ENCODE data around the gene KDM4B.

The KDM4B gene

GRCh38 chr19:4969772-4970531, 1.0 kb downstream of the KDM4B start:
- TF ChIP-seq CTCF (conservative IDR thresholded peaks at IDR 0.05) (no peak), ZFX (IDR thresholded peaks at IDR 0.05) (no peak)
- peak overlapping the region; percentile 87 for H3K27ac ChIP-seq

- TF ChIP-seq CTCF (conservative IDR thresholded peaks at IDR 0.05) (no peak), ZFX (IDR thresholded peaks at IDR 0.05) (no peak)
- H3K27ac ChIP-seq: peak overlapping the region; percentile 87
These were observed 1.9 kb downstream of the KDM4B start for GRCh38 chr19:4970558-4971423.

- peak overlapping the region; percentile 87 for H3K27ac ChIP-seq
- TF ChIP-seq ZFX (IDR thresholded peaks at IDR 0.05) (no peak), CTCF (conservative IDR thresholded peaks at IDR 0.05) (no peak)
These were observed 2.5 kb downstream of the KDM4B start for GRCh38 chr19:4971424-4971793.

- H3K27ac ChIP-seq: peak overlapping the region; percentile 87
- TF ChIP-seq ZFX (IDR thresholded peaks at IDR 0.05) (no peak), CTCF (conservative IDR thresholded peaks at IDR 0.05) (no peak)
These were observed 3.0 kb downstream of the KDM4B start for GRCh38 chr19:4971816-4972495.

- TF ChIP-seq CTCF (conservative IDR thresholded peaks at IDR 0.05) (no peak), ZFX (IDR thresholded peaks at IDR 0.05) (no peak)
- peak overlapping the region; percentile 87 for H3K27ac ChIP-seq
These were observed 3.8 kb downstream of the KDM4B start for GRCh38 chr19:4972509-4973230.

- TF ChIP-seq CTCF (conservative IDR thresholded peaks at IDR 0.05) (no peak), ZFX (IDR thresholded peaks at IDR 0.05) (no peak)
- H3K27ac ChIP-seq: peak overlapping the region; percentile 87
These were observed 6.1 kb downstream of the KDM4B start for GRCh38 chr19:4974880-4975469.

- peak overlapping the region; percentile 87 for H3K27ac ChIP-seq
These were observed 6.7 kb downstream of the KDM4B start for GRCh38 chr19:4975601-4976000.

Measured in C4-2B (cell line).